GM18517 (cell line): ENCODE data around the gene ARHGEF11.
"Not testable (repeated sequence)": the region's sequence is repeated elsewhere in the genome, so short reads cannot be mapped to it uniquely, and the experiment has no call there.

Source experiments
- ATAC-seq: cut with Tn5 transposase; IDR thresholded peaks from one replicate; pipeline ENCODE4 v1.9.1; 2021; ENCODE audit warnings: mild to moderate bottlenecking, moderate library complexity; ENCODE audit not compliant: unreplicated experiment

The ARHGEF11 gene

DNA sequence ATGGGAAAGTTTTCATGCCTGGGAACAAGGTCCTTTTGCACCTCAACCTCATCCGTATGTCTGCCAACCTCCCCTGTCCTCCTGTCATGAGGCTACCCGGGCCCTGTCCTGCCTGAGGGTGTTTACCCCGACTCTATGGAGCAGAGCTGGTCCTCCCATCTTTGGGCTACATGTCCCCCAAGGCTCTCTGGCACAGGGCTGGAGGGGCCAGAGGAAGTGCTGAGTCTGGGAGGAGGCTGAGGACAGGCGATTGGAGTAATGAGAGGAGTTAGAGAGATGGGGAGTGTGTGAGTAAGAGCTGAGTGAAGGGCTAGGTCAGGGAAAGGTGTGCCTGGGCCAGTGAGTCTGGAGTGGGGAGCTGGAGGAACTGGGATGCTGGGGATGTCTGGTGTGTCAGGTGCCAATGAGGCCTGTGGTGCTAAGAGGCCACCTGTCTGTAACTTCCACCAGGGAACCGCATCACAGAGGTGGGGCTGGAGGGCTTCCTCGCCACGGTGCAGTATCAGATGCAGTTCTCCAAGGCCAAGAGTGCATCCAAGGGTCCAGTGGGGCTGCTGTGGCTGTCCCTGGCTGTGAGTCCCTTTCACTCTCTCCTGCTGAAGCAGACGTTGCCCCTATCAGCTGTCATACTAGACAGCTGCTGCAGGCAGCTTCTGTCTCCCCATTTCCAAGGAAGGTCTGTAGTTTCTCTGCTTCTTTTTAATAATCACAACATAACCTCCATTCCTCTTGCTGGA, 113.4 kb downstream of the ARHGEF11 start:
- no peak for ATAC-seq

DNA sequence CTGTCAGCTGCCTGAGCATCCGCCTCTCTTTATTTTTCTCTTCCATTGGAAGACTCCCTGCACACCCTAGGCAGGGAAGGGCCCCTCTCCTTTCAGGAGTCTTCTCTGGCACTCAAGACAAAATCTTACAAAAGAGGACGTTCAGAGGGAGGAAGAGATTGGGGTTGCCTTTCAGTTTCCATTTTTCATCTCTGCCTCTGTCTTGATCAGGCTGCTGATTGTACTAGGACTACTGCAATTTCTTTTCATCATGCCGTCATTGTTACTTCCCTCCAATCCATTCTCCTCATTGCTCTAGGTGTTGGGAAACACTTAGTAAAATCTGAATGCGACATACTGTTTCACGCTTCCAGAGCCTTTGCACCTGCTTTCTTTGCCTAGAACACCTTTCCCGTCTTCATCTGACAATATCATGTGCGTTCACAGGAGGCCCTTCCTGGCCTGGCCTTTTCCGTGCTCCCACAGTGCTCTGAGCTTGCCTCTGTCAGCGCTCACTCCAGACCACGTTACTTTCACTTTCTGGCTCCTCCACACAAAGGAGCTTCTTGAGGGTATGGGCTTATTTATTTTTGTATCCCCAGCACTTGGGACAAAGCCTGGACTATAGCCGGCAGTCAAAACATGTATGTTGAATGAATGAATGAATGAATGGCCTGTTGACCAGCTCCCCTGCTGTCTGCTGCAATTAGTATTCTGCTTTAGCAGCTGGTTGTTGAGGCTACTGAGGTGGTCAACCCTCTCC, 114.2 kb downstream of the ARHGEF11 start:
- no peak for ATAC-seq

DNA sequence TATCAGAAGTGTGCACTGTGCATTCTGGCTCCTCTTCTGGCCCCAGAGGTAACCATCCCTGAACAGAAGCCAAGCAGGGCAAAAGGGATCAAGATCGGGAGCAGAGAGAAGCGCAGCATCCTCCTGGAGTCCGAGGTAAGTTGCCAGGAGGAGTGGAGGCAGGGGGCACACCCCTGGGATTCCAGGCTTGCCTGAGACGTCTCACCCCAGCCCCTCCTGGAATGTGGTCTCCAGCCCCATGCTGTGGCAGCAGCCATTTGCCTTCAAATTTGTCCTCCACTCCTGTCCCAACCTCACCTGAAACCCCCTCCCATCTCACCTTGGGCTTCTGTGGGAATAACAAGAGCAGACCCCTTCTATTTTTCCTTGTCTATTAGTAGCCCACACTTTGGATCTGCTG, 115.1 kb downstream of the ARHGEF11 start:
- no peak for ATAC-seq

DNA sequence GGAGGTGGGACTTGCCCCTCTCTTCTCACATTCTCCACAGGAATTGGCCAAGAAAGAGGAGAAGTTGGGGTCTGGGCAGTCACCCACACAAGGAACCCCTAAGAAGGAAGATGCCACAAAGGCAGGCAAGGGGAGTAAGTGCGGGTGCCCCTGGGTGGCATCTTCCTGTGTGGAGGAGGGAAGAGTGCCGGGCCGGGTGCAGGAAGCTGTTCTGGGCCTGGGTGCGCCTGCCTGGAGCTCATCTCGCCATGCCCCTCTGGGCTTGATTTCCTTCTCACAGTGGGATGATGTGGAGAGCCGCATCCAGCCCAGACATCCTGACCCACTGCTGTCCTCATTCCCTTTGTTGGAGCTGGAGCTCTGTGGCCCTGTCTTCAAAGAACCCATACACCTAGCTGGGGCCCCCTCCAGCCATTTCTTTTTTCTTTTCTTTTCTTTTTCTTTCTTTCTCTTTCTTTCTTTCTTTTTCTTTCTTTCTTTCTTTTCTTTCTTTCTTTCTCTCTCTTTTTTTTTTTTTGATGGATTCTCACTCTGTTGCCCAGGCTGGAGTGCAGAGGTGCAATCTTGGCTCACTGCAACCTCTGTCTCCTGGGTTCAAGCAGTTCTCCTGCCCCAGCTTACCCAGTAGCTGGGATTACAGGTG, 115.8 kb downstream of the ARHGEF11 start:
- no peak for ATAC-seq

DNA sequence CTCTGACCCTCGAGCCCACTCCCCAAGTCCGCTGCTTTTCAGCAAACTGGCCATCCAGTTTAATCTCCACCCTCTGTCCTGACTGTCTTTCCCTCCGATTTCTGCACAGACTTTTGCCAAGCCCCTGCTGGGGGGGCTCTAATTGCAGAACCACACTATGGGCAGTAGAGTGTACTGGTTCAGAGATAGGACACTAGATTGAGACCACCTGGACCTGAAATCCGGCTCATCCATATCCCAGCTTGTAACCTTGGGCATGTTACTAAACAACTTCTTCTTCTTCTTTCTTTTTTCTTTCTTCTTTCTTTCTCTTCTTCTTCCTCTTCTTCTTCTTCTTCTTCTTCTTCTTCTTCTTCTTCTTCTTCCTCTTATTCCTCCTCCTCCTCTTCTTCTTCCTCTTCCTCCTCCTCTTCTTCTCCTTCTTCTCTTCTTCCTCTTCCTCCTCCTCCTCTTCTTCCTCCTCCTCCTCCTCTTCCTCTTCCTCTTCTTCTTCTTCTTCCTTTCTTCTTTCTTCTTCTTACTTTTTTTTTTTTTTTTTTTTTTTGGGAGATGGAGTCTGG, 117.4 kb downstream of the ARHGEF11 start:
- ATAC-seq, result no peak

DNA sequence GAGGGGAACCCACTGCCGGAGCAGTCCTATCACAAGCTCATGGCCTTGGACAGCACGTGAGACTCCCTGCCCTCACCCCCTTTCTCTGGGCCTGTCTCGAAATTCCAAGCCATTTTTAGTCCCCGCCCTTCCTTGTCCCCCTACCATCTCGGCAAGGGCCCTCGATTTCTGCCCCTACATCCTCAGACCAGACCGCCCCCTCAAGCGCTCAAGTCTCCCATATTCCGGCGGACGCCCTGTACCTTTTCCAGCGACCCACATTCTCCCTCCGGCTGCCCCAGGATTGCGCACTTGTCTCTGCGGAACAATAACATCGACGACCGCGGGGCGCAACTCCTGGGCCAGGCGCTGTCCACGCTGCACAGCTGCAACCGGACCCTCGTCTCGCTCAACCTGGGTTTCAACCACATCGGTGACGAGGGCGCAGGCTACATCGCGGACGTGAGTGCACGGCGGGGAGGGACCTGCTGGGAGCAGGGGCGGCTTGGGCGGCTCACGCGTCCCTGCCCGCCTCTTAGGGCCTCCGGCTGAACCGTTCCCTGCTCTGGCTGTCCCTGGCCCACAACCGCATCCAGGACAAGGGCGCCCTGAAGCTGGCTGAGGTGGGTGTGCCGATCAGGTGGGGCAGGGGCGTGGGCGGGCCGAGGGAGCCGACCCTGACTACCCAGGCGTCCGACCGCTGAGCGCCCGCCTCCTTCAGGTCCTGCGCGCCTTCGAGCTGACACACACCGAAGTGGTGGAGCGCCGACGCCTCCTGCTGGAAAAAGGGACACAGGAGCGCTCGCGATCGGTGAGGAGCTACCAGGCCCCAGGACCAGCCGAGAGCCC, 118.1 kb downstream of the ARHGEF11 start:
- ATAC-seq, result no peak

DNA sequence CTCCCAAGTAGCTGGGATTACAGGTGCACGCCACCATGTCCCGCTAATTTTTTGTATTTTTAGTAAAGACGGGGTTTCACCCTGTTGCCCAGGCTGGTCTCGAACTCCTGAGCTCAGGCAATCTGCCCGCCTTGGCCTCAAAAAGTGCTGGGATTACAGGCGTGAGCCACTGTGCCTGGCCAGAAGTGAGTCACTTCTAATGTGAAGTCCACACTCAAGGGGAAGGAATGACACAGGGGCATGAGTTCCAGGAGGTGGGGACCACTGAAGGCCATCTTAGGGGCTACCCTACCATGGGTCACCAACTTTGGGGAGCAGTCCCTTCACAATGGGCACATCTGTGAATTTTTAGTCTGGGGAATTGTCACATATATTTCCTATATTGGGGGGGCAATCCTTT, 118.8 kb downstream of the ARHGEF11 start:
- not testable (repeated sequence) for ATAC-seq

DNA sequence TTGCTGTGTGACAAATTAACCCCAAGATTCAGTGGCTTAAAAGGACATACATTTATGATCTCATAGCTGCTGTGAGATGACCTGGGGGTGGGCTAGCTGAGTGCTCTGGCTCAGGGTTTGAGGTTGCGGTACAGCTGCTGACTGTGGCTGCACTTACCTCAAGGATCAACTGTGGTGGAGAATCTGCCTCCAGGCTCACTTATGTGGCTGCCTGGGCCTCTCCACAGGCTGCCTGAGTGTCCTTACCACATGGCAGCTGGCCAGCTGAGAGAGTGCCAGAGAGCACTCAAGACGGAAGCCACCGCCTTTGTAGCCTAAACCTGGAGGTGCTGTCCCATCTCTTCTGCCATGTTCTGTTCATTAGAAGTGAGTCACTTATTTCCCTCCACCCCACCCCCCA, 119.4 kb downstream of the ARHGEF11 start:
- no peak for ATAC-seq

DNA sequence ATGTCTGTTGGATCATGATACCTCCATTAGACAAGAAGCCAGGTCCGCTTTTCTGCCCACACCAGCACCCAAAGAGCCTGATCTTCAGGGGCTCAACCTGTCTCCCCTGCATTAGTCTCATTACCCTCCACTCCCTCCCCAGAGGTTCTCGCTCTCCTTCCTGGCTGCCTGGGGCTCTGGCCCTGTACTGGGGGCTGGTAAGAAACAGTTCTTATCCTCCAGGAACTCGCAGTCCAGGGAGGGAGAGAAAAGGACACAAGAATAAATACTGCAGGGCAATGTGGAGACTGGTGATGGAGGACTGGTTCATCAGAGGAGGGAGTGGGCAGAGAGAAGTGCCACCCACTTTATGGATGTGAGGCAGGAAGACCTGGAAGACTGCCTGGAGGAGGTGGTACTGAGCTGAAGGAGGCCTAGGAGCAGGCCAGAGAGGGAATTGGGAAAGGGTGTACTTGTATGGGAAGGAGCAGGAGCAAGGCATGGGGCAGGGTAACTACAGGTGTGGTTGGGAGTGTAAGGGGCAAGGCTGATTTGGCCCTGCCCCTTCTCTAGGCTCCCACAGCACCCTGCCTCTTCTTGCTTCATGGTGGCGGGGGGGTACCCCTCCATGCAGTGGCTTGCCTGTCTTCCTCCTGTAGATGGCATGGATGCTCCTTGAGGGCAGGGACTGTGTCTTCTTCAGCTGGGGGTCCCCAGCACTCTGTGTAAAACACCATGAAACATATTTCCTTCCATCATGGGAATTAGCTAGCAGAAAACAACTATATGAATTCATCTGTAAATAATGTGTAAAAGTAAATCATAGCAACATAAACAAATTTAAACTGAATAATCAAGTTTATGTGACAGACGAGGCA, 120.2 kb downstream of the ARHGEF11 start:
- no peak for ATAC-seq

DNA sequence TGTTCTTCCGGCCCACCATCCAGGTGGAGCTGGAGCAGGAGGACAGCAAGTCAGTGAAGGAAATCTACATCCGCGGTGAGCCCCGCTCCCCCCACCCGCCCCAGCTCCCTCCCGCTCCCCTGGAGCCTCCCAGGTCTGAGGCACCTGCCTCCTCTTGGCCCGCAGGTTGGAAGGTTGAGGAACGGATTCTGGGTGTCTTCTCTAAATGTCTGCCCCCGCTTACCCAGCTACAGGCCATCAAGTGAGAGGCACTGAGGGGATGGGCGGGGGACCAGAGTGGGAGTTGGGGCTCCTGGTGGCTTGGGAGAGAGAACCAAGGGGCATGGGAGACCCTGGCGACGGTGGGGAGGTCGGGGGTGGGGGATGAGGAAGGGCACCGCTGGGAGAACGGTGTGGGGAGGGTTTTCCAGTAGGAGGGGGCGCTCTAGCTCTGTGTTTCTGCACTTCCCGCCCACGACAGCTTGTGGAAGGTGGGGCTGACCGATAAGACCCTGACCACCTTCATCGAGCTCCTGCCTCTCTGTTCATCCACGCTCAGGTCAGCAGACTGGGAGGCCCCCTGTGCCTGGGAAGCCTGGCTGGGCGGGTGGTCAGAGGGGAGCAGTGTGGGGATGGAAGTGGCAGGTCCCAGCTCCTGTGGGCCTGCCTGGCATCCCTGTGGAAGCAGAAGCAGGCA, 120.9 kb downstream of the ARHGEF11 start:
- no peak for ATAC-seq

DNA sequence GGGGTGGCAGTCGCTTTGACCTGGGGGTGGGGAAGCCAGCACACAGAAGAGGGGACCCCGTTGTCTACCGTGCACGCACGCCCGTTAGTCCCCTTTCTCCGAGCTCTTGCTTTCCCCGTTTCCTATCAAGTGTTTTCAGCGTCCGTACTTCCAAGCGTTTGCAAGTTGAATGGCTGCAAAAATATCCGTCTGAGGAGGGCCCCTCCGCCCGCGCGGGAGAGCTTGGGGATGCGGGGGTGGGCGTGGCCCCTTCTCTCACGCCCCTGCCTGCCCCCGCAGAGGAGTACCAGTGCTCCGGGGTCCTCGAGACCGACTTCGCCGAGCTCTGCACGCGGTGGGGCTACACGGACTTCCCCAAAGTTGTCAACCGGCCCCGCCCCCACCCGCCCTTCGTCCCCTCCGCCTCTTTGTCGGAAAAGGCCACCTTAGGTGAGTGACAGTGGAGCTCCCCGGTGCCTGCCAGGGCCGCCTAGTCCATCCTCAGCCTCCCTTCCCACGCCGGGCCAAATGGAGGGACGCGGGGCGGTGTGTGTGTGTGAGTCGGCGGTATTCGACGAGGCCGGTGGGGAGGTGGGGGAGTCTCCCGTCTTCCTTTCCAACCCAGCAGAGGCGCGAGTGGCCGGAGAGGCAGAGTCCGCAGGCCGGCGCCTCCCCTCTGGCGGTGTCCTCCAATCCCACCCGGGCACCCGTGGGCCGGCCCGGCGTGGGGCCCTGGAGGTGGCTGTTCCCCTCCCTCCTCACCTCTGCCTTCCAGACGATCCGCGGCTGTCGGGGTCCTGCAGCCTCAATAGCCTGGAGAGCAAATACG, 121.7 kb downstream of the ARHGEF11 start:
- ATAC-seq, result no peak

DNA sequence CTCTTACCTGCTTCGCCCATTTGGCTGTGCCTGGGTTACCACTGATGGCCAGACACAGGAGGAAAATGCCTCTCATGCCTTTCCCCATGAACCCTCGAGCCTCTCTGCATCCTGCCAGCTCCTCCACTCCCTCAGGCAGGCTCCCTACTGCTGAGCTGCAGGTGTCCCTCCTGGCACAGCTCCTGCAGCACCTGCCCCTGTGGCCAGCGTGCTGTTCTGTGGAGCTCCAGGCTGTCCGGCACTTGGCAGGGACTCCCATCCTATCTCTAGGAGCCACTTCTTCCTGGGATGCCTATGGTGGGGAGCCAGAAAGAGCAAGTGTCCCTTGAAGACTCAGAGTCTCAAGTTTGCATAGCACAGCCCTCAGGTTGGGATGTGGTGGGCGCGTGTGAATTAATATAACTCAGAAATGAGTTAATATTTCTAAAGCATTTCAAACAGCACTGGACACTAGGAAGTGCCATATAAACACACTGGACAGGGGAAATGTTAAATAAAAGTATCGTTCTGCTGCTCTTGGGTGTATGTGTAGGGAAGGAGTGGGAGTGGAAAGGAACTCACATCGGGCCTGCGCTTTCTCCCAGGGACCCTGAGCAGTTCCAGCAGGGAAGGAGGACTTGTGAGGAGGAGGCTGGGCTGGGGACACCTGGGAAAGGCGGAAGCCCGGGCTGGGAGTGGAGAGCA, 122.4 kb downstream of the ARHGEF11 start:
- no peak for ATAC-seq

DNA sequence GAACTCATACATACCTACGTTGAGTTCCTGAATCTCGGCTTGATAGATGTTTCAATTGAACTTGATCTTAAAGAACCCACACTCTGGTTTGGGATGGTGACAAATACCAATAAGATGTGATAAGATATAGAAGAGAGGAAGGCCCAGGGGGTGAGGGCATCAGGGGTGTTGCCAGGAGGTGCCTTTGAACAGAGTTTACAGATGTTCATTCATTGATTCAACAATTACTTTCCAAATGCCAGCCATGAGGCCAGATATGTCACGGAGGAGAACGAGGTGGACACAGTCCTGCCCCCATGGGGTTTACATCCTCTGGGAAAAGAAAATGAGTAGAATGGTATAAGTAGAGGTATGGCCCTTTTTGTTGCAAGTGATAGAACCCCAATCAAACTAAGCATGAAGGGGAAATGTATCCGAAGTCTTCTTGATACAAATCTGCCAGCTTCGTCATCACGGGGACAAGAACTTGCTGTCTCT, 124.5 kb downstream of the ARHGEF11 start:
- ATAC-seq, result no peak

DNA sequence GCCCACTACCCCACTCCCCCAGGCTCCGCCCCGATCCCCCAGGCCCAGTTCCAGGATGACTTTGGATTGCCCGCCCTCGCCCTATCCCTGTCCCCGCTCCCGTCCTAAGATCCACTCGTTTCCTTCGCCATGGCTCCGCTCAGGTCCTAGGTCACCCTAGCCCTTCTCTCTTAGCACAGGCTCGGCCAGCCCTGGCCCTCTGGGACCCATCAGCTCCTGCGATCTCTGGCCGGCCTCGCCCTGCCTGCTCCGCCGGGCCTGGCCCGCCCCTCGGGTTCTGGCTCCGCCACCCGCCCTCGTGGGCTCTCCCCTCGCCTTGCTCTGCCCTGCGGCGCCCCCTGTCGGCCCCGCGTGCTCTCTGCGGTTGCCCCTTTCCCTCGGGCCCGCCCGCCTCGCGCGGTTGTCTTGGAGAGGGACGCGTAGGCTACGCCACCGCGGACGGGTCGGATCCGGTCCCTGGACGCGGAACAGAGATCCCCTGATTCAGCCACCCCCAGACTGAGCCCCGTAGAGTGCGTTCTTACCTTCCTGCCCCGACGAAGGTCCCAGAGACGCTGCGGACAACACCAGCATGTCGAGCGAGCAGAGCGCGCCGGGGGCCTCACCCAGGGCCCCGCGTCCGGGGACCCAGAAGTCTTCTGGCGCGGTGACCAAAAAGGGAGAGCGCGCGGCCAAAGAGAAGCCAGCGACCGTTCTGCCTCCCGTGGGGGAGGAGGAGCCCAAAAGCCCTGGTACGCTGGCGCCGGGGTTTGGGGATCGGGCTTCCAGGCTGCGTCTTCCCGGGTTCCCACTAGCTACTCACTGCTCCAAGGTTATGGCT, 125.1 kb downstream of the ARHGEF11 start, which contains the start of gene LRRC71:
TSS of gene LRRC71 (plus strand) at position 400 of the 820 bp plus-strand sequence. CDS start at position 572, 172 bp downstream.
- no peak for ATAC-seq

DNA sequence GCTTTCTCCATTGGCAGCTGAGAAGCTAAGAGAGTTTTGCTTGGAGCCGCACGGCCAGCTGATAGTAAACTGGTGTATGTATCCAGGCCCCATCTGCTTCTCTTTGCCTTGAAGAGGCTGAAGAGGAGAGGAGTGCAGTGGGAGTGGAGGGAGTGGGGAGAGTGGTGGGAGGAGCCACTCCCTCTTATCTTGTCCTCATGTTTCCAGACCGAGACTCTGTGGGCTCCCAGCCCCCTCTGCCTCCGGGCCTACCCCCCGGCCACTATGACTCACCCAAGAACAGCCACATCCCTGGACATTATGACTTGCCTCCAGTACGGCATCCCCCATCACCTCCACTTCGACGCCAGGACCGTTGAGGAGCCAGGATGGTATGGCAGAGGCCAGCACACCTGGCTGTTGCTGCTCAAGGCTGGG, 131.1 kb downstream of the ARHGEF11 start:
- ATAC-seq, result no peak

DNA sequence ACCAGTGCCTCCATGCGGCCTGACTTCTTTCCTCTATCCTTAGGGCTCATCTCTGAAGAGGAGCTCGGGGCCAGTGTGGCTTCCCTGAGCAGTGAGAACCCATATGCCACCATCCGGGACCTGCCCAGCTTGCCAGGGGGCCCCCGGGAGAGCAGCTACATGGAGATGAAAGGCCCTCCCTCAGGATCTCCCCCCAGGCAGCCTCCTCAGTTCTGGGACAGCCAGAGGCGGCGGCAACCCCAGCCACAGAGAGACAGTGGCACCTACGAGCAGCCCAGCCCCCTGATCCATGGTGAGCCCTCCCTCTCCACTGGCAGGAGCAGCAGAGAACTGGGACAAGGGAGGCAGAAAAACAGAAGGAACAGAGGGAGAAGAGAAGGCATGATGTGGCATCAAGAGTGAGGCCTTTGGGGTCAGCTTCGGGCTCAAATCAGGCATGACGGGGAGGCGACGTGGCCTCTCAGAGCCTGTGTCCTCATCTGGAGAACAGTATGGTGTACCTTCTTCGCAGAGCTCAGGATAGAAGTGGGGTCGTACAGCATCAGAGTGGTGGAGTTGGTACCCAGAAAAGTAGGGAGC, 131.6 kb downstream of the ARHGEF11 start:
- no peak for ATAC-seq
